H9 (cell line): ENCODE results near the gene PNLIP. TPM values are rescaled to one million over a fixed set of nuclear protein-coding genes. Genes with fewer than 3 reads are reported as not detected.

Experiments used
- DNase-seq: peaks from one replicate; pipeline ENCODE4 v3.0.0-alpha.2; 2017
- H2AFZ ChIP-seq: one replicate; pipeline ENCODE4 v1.6.1; 2013; ENCODE audit warnings: mild to moderate bottlenecking, low read length, control low read depth, moderate library complexity
- H2AK5ac ChIP-seq: 2 replicates; pipeline ENCODE4 v1.6.1; 2013; ENCODE audit warnings: low read length, control low read depth, mixed read lengths; ENCODE audit not compliant: insufficient read length
- H2BK120ac ChIP-seq: one replicate; pipeline ENCODE4 v1.6.1; 2013; ENCODE audit warnings: low read depth, mild to moderate bottlenecking, low read length, control low read depth, inconsistent platforms; ENCODE audit not compliant: poor library complexity, severe bottlenecking
- H2BK12ac ChIP-seq: 2 replicates; pipeline ENCODE4 v1.6.1; 2013; ENCODE audit warnings: low read length, control low read depth, mixed read lengths, low read depth; ENCODE audit not compliant: insufficient read length
- H2BK15ac ChIP-seq: 2 replicates; pipeline ENCODE4 v1.6.1; 2013; ENCODE audit warnings: low read depth, low read length, control low read depth
- H2BK20ac ChIP-seq: one replicate; pipeline ENCODE4 v1.6.1; 2013; ENCODE audit warnings: low read depth, mild to moderate bottlenecking, low read length, control low read depth, inconsistent platforms; ENCODE audit not compliant: poor library complexity, severe bottlenecking
- H2BK5ac ChIP-seq: 2 replicates; pipeline ENCODE4 v1.6.1; 2013; ENCODE audit warnings: low read length, control low read depth, mixed read lengths; ENCODE audit not compliant: insufficient read length
- H3K14ac ChIP-seq: 2 replicates; pipeline ENCODE4 v1.6.1; 2013; ENCODE audit warnings: low read length, control low read depth; ENCODE audit not compliant: insufficient read depth
- H3K18ac ChIP-seq: 2 replicates; pipeline ENCODE4 v1.6.1; 2013; ENCODE audit warnings: low read depth, mild to moderate bottlenecking, mixed read lengths, low read length, control low read depth; ENCODE audit not compliant: insufficient read length
- H3K23ac ChIP-seq: 2 replicates; pipeline ENCODE4 v1.6.1; 2013; ENCODE audit warnings: low read length, control low read depth, mixed read lengths, low read depth; ENCODE audit not compliant: insufficient read length
- H3K23me2 ChIP-seq: 2 replicates; pipeline ENCODE4 v1.6.1; 2013; ENCODE audit warnings: low read depth, mild to moderate bottlenecking, mixed read lengths, low read length, control low read depth; ENCODE audit not compliant: insufficient read length, poor library complexity, severe bottlenecking
- H3K27ac ChIP-seq: 2 replicates; pipeline ENCODE4 v1.5.1; 2013; ENCODE audit warnings: low read length, control low read depth, mixed read lengths, low read depth; ENCODE audit not compliant: insufficient read length
- H3K27me3 ChIP-seq: 2 replicates; pipeline ENCODE4 v1.6.1; 2013; ENCODE audit warnings: low read length, control low read depth, inconsistent platforms; ENCODE audit not compliant: insufficient read depth
- H3K4ac ChIP-seq: 2 replicates; pipeline ENCODE4 v1.6.1; 2013; ENCODE audit warnings: low read depth, mild to moderate bottlenecking, control low read depth, inconsistent platforms, low read length, moderate library complexity
- H3K4me1 ChIP-seq: 2 replicates; pipeline ENCODE4 v1.6.1; 2013; ENCODE audit warnings: low read length, control low read depth, inconsistent platforms; ENCODE audit not compliant: insufficient read depth
- H3K4me2 ChIP-seq: 2 replicates; pipeline ENCODE4 v1.6.1; 2013; ENCODE audit warnings: low read length, control low read depth, mixed read lengths; ENCODE audit not compliant: insufficient read length, insufficient read depth
- H3K56ac ChIP-seq: 2 replicates; pipeline ENCODE4 v1.6.1; 2013; ENCODE audit warnings: low read depth, mild to moderate bottlenecking, mixed read lengths, low read length, control low read depth; ENCODE audit not compliant: insufficient read length
- H3K79me1 ChIP-seq: 2 replicates; pipeline ENCODE4 v1.6.1; 2013; ENCODE audit warnings: low read depth, mild to moderate bottlenecking, moderate library complexity, low read length, control low read depth, inconsistent platforms; ENCODE audit not compliant: insufficient read depth, poor library complexity, severe bottlenecking
- H3K79me2 ChIP-seq: 2 replicates; pipeline ENCODE4 v1.6.1; 2013; ENCODE audit warnings: low read length, control low read depth, inconsistent platforms; ENCODE audit not compliant: insufficient read depth
- H3K9ac ChIP-seq: 2 replicates; pipeline ENCODE4 v1.6.1; 2013; ENCODE audit warnings: low read length, control low read depth, mixed read lengths; ENCODE audit not compliant: insufficient read length; ENCODE audit errors: extremely low read depth
- H3K9me3 ChIP-seq: one replicate; pipeline ENCODE4 v1.6.1; 2013; ENCODE audit warnings: low read depth, low read length, inconsistent platforms; ENCODE audit not compliant: control insufficient read depth
- H3T11ph ChIP-seq: one replicate; pipeline ENCODE4 v1.6.1; 2013; ENCODE audit warnings: mild to moderate bottlenecking, low read length, control low read depth, inconsistent platforms
- H4K20me1 ChIP-seq: one replicate; pipeline ENCODE4 v1.6.1; 2013; ENCODE audit not compliant: control insufficient read depth, insufficient read length, insufficient read depth
- H4K5ac ChIP-seq: 2 replicates; pipeline ENCODE4 v1.6.1; 2013; ENCODE audit warnings: low read depth, mild to moderate bottlenecking, mixed read lengths, low read length, control low read depth; ENCODE audit not compliant: insufficient read length
- H4K8ac ChIP-seq: replicated peaks from 2 replicates; pipeline ENCODE4 v1.6.1; 2013; ENCODE audit warnings: low read length, control low read depth, mixed read lengths, low read depth; ENCODE audit not compliant: insufficient read length
- H4K91ac ChIP-seq: 2 replicates; pipeline ENCODE4 v1.6.1; 2013; ENCODE audit warnings: low read depth, mild to moderate bottlenecking, moderate library complexity, mixed read lengths, low read length, control low read depth; ENCODE audit not compliant: insufficient read length
- H3K27ac Mint-ChIP-seq, 3 experiments: 2 replicates in 2 of 3; 3 replicates in 1 of 3; pipeline ENCODE4 v1.8.0; 2020 to 2021; ENCODE audit warnings: mixed read lengths in 3 of 3, mild to moderate bottlenecking in 1 of 3, moderate library complexity in 1 of 3
- H3K27me3 Mint-ChIP-seq: 2 replicates; pipeline ENCODE4 v1.8.0; 2021; ENCODE audit warnings: low read depth, mild to moderate bottlenecking, moderate library complexity, mixed read lengths
- H3K36me3 Mint-ChIP-seq, 3 experiments: 2 replicates in 2 of 3; 3 replicates in 1 of 3; pipeline ENCODE4 v1.8.0; 2020 to 2021; ENCODE audit warnings: low read depth in 3 of 3, mixed read lengths in 3 of 3; ENCODE audit not compliant: insufficient read depth in 1 of 3
- H3K4me1 Mint-ChIP-seq, 2 experiments: 2 replicates each; pipeline ENCODE4 v1.8.0; 2020; ENCODE audit warnings: mixed read lengths in 2 of 2
- H3K4me3 Mint-ChIP-seq, 2 experiments: 2 replicates in 1 of 2; 3 replicates in 1 of 2; pipeline ENCODE4 v1.8.0; 2020 to 2021; ENCODE audit warnings: mild to moderate bottlenecking in 2 of 2, mixed read lengths in 2 of 2, moderate library complexity in 1 of 2
- H3K9me3 Mint-ChIP-seq, 2 experiments: 2 replicates in 1 of 2; 3 replicates in 1 of 2; pipeline ENCODE4 v1.8.0; 2020; ENCODE audit warnings: mild to moderate bottlenecking in 2 of 2, mixed read lengths in 2 of 2, moderate library complexity in 1 of 2
- WGBS: extraction: QIAGEN DNeasy Blood & Tissue Kit; methylation state at CpG from one replicate; pipeline ENCODE4 v1.1.7; 2013; ENCODE audit warnings: missing lambda C conversion rate, low lambda C conversion rate, mixed read lengths; ENCODE audit not compliant: insufficient read length; ENCODE audit errors: extremely low coverage; 5-methylcytosine and 5-hydroxymethylcytosine counted together
- total RNA-seq: library from RNA; stranded (reverse); gene quantifications from 2 replicates; pipeline ENCODE4 v1.2.1, GENCODE V29; 2021
- TF ChIP-seq, protein P1 (sequence below): fragments of 200-600 bp; sonication (generic); conservative IDR thresholded peaks from 3 replicates; pipeline ENCODE4 v1.8.0; 2021; ENCODE audit warnings: antibody characterized with exemption, mild to moderate bottlenecking

Gene PNLIP
- total RNA-seq, 1 experiment from 2014 or later = not detected

DNA sequence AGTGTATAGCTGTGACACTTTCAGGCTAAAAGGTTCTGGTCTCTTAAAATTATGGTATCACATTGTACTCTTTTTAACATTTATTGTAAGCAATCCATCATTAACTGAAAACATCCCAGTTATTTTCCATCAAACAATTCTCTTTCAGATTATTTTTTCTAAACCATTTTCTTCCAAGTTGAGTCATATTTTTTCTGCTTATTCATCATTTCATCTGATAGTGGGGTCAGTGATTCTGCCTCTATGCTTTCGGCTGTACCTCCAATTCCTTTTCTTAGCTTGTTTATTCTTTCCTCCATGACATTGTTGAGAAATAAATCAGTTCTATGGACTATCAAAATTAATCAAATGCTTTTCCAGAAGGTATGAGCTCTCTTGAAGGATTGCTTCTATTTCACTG is 609 bp upstream of the PNLIP start:
- H3K79me1 ChIP-seq = no peaks in the 10 kb centered on the region
- no peak overlapping the region for H2BK120ac ChIP-seq
- no peaks in the 10 kb centered on the region for H3K79me2 ChIP-seq
- H3K18ac ChIP-seq = no peak overlapping the region
- H3K27ac ChIP-seq = no peak overlapping the region
- H2AK5ac ChIP-seq = no peak overlapping the region
- H2BK20ac ChIP-seq = no peak overlapping the region
- Mint-ChIP-seq H3K4me1 (peaks cover 12 to 13% of the 10 kb centered on the region in 2 experiments), H3K36me3 (peaks cover 0 to 1% (median 0%) of the 10 kb centered on the region in 3 experiments; a peak in 2 of 7 replicates), H3K27me3 (no peaks in the 10 kb centered on the region), H3K9me3 (no peaks in the 10 kb centered on the region), H3K27ac (no peak overlapping the region), H3K4me3 (no peak overlapping the region)
- no peak overlapping the region for H2AFZ ChIP-seq
- no peaks in the 10 kb centered on the region for H3K23me2 ChIP-seq
- H2BK15ac ChIP-seq = no peak overlapping the region
- no peak overlapping the region for H3T11ph ChIP-seq
- H3K9me3 ChIP-seq = no peaks in the 10 kb centered on the region
- H4K5ac ChIP-seq = no peak overlapping the region
- H3K23ac ChIP-seq = no peak overlapping the region
- H2BK12ac ChIP-seq = no peak overlapping the region
- H3K4me1 ChIP-seq = no peaks in the 10 kb centered on the region; the same call in 1 of the 2 replicates
- no peak for DNase-seq
- no peak overlapping the region for H3K4me2 ChIP-seq
- H3K4ac ChIP-seq = no peak overlapping the region
- no peaks in the 10 kb centered on the region for H4K20me1 ChIP-seq
- TF ChIP-seq, protein P1, sequence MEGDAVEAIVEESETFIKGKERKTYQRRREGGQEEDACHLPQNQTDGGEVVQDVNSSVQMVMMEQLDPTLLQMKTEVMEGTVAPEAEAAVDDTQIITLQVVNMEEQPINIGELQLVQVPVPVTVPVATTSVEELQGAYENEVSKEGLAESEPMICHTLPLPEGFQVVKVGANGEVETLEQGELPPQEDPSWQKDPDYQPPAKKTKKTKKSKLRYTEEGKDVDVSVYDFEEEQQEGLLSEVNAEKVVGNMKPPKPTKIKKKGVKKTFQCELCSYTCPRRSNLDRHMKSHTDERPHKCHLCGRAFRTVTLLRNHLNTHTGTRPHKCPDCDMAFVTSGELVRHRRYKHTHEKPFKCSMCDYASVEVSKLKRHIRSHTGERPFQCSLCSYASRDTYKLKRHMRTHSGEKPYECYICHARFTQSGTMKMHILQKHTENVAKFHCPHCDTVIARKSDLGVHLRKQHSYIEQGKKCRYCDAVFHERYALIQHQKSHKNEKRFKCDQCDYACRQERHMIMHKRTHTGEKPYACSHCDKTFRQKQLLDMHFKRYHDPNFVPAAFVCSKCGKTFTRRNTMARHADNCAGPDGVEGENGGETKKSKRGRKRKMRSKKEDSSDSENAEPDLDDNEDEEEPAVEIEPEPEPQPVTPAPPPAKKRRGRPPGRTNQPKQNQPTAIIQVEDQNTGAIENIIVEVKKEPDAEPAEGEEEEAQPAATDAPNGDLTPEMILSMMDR = no peak
- H3K14ac ChIP-seq = no peak overlapping the region
- no peak overlapping the region for H2BK5ac ChIP-seq
- no peak overlapping the region for H4K91ac ChIP-seq
- H3K56ac ChIP-seq = no peak overlapping the region
- H3K9ac ChIP-seq = no peak overlapping the region
- H4K8ac ChIP-seq = no peak overlapping the region
- no CpG with 5 or more reads among the region's 1 CpG for WGBS
- H3K27me3 ChIP-seq = no peaks in the 10 kb centered on the region
